ENCODE results near the gene METTL26.

The METTL26 gene

DNA sequence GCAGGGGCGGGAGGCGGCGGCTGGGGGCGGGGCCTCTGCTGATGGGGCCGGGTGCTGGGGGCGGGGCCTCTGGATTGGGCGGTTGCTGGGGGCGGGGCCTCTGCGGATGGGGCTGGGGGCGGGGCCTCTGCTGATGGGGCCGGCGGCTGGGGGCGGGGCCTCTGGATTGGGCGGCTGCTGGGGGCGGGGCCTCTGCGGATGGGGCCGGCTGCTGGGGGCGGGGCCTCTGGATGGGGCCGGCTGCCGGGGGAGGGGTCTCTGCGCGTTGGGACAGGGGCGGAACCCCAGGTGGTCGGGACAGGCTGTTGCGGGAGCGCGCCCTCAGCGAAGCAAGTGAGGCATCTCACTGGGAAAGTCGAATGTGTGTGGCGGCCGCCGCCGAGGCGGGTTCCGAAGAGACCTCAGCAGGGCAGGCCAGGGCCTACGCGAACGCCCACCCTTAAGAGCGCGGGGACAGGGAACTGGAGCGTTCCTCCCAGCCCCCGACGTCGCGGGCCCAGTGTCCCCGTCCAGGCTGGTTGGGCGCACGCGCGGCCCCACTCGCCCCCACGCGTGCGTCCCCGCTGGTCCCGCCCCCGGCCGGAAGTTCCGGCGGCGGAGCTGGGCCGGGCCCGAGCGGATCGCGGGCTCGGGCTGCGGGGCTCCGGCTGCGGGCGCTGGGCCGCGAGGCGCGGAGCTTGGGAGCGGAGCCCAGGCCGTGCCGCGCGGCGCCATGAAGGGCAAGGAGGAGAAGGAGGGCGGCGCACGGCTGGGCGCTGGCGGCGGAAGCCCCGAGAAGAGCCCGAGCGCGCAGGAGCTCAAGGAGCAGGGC, 43.9 kb upstream of the METTL26 start, which contains the start of gene STUB1:
STUB1 (plus strand) TSS at position 597 of the 811 bp plus-strand sequence; CDS start at position 713, 116 bp downstream.
- peaks cover 17% of the 10 kb centered on the region for H3K4me1 ChIP-seq (ENCODE audit: control insufficient read depth, insufficient read depth, low read length, poor library complexity, severe bottlenecking)
- peaks cover 23% of the 10 kb centered on the region for H3K36me3 ChIP-seq (ENCODE audit: control insufficient read depth, insufficient read depth, low read length)
- no peaks in the 10 kb centered on the region for H3K9me3 ChIP-seq (ENCODE audit: control insufficient read depth, low read length)
- peak within 1 kb of the TSS; percentile 78 for H3K4me3 ChIP-seq (ENCODE audit: extremely low read depth, insufficient read depth, low read length, poor library complexity, severe bottlenecking)
- 0% methylated on average over 59 to 74 of the region's 91 CpGs for WGBS, 2 experiments (ENCODE audit: insufficient coverage in 2 of 2)
- H3K27ac ChIP-seq (ENCODE audit: low read depth, low read length, severe bottlenecking) = peak within 1 kb of the TSS; percentile 72

DNA sequence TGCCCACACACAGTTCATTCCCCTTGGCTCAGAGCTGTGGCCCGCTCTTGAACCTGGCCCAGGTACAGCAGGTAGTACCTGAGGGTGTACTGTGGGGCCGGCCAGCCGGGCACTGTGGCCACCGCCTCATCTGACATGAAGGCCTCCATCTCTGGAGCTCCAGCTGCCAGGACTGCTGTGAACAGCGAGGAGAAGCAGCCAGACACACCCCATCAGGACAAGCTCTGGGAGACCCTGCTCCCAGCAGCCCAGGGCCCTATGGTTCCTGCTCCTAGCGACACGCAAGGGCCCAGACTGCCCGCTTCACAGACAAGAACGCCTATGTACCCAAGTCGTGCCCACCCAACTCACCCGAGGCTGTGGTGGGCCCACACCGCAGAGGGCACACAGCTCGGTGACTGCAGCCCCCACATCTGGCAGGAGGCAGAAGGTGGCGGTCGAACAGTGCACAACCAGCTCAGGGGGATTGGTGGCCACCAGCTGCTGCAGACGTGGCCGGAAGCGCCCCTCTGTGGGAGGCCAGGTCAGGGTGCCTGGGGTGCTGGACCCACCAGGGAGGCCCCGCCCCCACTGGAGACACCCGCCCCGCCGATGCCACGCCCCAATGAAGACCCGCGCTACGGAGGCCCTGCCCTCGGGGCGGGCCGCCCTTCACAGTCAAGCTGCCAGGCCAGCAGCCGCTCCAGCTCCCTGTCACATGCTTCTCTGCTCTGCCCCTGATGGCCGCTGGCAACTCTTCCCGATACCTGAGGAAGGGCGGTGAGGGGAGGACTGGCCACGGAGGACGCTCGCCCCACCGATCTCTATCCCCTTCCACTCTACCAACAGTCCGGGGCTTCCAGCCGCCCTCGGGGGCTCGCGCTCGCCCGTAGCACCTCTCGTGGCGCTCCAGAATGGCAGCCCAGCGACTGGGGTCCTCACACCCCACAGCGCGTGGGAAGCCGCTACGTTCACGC, 43.0 kb upstream of the METTL26 start:
- WGBS, 2 experiments (ENCODE audit: insufficient coverage in 2 of 2) = 36 to 84% methylated on average over 18 to 45 of the region's 52 CpGs
- peak overlapping the region; percentile 34 for H3K4me3 ChIP-seq (ENCODE audit: extremely low read depth, insufficient read depth, low read length, poor library complexity, severe bottlenecking)

DNA sequence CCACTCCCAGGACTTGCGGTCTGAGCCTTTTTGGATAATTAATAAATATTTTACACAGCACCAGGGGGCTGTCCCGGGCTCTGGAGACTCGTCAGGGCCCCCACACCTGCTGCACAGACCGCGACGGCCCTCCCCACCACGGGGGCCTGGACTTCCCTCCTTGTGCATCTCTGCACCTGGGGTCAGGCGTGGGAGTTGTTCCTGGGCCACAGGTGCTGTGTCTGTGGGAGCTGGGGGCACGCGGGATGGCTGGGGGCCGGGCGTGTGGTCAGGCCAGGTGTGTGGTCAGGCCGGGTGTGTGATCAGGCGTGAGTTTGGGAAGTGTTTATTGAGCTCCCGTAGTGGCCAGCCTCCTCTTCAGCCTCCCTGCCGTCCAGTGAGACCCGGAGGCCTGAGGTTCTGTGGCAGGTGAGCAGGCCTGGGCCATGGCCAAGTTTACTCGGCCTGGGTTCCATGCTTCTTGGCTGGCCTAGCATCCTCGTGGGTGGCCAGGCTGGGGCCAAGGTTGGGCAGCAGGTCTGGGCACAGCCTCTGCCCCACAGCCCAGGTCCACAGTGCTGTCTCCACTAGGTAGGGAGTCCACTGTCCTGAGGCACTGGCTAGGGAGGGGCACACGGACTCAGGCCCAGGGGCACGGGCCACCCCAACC, 42.2 kb upstream of the METTL26 start:
- WGBS, 2 experiments (ENCODE audit: insufficient coverage in 2 of 2) = 92 to 95% methylated on average over 17 to 18 of the region's 21 CpGs

More for the DNA sequence above, 43.0 kb upstream of the METTL26 start:
- peaks cover 23% of the 10 kb centered on the region for H3K4me1 ChIP-seq (ENCODE audit: control insufficient read depth, insufficient read depth, low read length, poor library complexity, severe bottlenecking)
- no peaks in the 10 kb centered on the region for H3K9me3 ChIP-seq (ENCODE audit: control insufficient read depth, low read length)
- peak overlapping the region; percentile 59 for H3K27ac ChIP-seq (ENCODE audit: low read depth, low read length, severe bottlenecking)
- peaks cover 23% of the 10 kb centered on the region for H3K36me3 ChIP-seq (ENCODE audit: control insufficient read depth, insufficient read depth, low read length)

GRCh38 chr16:677316-678190, 41.4 kb upstream of the METTL26 start:
- Histone ChIP-seq H3K36me3 (ENCODE audit: control insufficient read depth, insufficient read depth, low read length) (peaks cover 28% of the 10 kb centered on the region), H3K27ac (ENCODE audit: low read depth, low read length, severe bottlenecking) (no peak overlapping the region), H3K9me3 (ENCODE audit: control insufficient read depth, low read length) (no peaks in the 10 kb centered on the region), H3K4me1 (ENCODE audit: control insufficient read depth, insufficient read depth, low read length, poor library complexity, severe bottlenecking) (peaks cover 23% of the 10 kb centered on the region), H3K4me3 (ENCODE audit: extremely low read depth, insufficient read depth, low read length, poor library complexity, severe bottlenecking) (no peak overlapping the region)
- WGBS, 2 experiments (ENCODE audit: insufficient coverage in 2 of 2) = 91 to 94% methylated on average over 35 to 54 of the region's 57 CpGs

More for the DNA sequence above, 42.2 kb upstream of the METTL26 start:
- Histone ChIP-seq H3K36me3 (ENCODE audit: control insufficient read depth, insufficient read depth, low read length) (peaks cover 29% of the 10 kb centered on the region), H3K4me3 (ENCODE audit: extremely low read depth, insufficient read depth, low read length, poor library complexity, severe bottlenecking) (no peak overlapping the region), H3K27ac (ENCODE audit: low read depth, low read length, severe bottlenecking) (no peak overlapping the region), H3K9me3 (ENCODE audit: control insufficient read depth, low read length) (no peaks in the 10 kb centered on the region), H3K4me1 (ENCODE audit: control insufficient read depth, insufficient read depth, low read length, poor library complexity, severe bottlenecking) (peaks cover 23% of the 10 kb centered on the region)

- WGBS, 2 experiments (ENCODE audit: insufficient coverage in 2 of 2) = 93% methylated on average over 23 of the region's 23 CpGs
- Histone ChIP-seq H3K4me1 (ENCODE audit: control insufficient read depth, insufficient read depth, low read length, poor library complexity, severe bottlenecking) (peaks cover 21% of the 10 kb centered on the region), H3K9me3 (ENCODE audit: control insufficient read depth, low read length) (no peaks in the 10 kb centered on the region), H3K27ac (ENCODE audit: low read depth, low read length, severe bottlenecking) (no peak overlapping the region), H3K4me3 (ENCODE audit: extremely low read depth, insufficient read depth, low read length, poor library complexity, severe bottlenecking) (no peak overlapping the region), H3K36me3 (ENCODE audit: control insufficient read depth, insufficient read depth, low read length) (peaks cover 27% of the 10 kb centered on the region)
Measured at GRCh38 chr16:676913-677312, 40.8 kb upstream of the METTL26 start.

- Histone ChIP-seq H3K4me1 (ENCODE audit: control insufficient read depth, insufficient read depth, low read length, poor library complexity, severe bottlenecking) (peaks cover 18% of the 10 kb centered on the region), H3K27ac (ENCODE audit: low read depth, low read length, severe bottlenecking) (no peak overlapping the region), H3K9me3 (ENCODE audit: control insufficient read depth, low read length) (no peaks in the 10 kb centered on the region), H3K36me3 (ENCODE audit: control insufficient read depth, insufficient read depth, low read length) (peaks cover 27% of the 10 kb centered on the region), H3K4me3 (ENCODE audit: extremely low read depth, insufficient read depth, low read length, poor library complexity, severe bottlenecking) (no peak overlapping the region)
- WGBS, 2 experiments (ENCODE audit: insufficient coverage in 2 of 2) = 97 to 98% methylated on average over 21 of the region's 21 CpGs
Measured at GRCh38 chr16:676565-676902, 40.4 kb upstream of the METTL26 start.

DNA sequence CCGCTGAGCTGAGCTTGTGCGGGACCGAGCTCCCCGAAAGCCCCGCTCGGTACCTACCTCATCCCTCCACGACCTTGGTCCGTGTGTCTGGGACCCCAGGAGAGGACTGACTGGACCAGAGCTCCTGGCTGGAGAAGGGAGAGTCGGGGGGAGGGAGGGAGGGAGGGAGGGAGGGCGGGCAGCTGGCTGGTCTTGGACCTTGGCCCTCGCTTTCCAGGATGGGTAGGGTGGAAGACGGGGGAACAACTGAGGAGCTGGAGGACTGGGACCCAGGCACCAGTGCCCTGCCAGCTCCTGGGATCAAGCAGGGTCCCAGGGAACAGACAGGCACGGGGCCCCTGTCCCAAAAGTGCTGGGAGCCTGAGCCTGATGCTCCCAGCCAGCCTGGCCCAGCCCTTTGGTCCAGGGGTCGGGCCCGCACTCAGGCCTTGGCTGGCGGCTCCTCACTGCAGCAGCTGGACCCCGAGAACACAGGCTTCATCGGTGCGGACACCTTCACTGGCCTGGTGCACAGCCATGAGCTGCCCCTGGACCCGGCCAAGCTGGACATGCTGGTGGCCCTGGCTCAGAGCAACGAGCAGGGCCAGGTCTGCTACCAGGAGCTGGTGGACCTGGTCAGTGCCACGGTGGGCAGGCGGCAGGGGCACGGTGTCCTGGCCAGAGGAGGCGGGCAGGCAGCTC, 39.9 kb upstream of the METTL26 start:
- Histone ChIP-seq H3K27ac (ENCODE audit: low read depth, low read length, severe bottlenecking) (no peak overlapping the region), H3K4me1 (ENCODE audit: control insufficient read depth, insufficient read depth, low read length, poor library complexity, severe bottlenecking) (peaks cover 12% of the 10 kb centered on the region), H3K4me3 (ENCODE audit: extremely low read depth, insufficient read depth, low read length, poor library complexity, severe bottlenecking) (no peak overlapping the region), H3K36me3 (ENCODE audit: control insufficient read depth, insufficient read depth, low read length) (peaks cover 30% of the 10 kb centered on the region), H3K9me3 (ENCODE audit: control insufficient read depth, low read length) (no peaks in the 10 kb centered on the region)
- WGBS, 2 experiments (ENCODE audit: insufficient coverage in 2 of 2) = 81 to 85% methylated on average over 16 to 18 of the region's 25 CpGs

- H3K4me3 ChIP-seq (ENCODE audit: extremely low read depth, insufficient read depth, low read length, poor library complexity, severe bottlenecking) = peak within 1 kb of the TSS; percentile 22
- H3K27ac ChIP-seq (ENCODE audit: low read depth, low read length, severe bottlenecking) = no peak within 1 kb of the TSS
- 9 to 11% methylated on average over 41 to 64 of the region's 73 CpGs for WGBS, 2 experiments (ENCODE audit: insufficient coverage in 2 of 2)
Measured at GRCh38 chr16:674968-675883, 39.1 kb upstream of the METTL26 start, which contains the start of gene RHBDL1. TSS of gene RHBDL1 (plus strand) at chr16:675671. CDS start at chr16:675791, 120 bp downstream.

More at GRCh38 chr16:674968-675883, 39.1 kb upstream of the METTL26 start, which contains the start of gene RHBDL1:
- H3K4me1 ChIP-seq (ENCODE audit: control insufficient read depth, insufficient read depth, low read length, poor library complexity, severe bottlenecking) = peaks cover 10% of the 10 kb centered on the region
- H3K36me3 ChIP-seq (ENCODE audit: control insufficient read depth, insufficient read depth, low read length) = peaks cover 38% of the 10 kb centered on the region
- no peaks in the 10 kb centered on the region for H3K9me3 ChIP-seq (ENCODE audit: control insufficient read depth, low read length)
